K562 (cell line): ENCODE data around the gene COL9A3. TPM values are rescaled to one million over a fixed set of nuclear protein-coding genes. Genes with fewer than 3 reads are reported as not detected.

ENCODE experiments used
- ATAC-seq: fragments of 200-7000 bp; cut with Tn5 transposase; 3 replicates; pipeline ENCODE4 v1.9.1; 2020; ENCODE audit warnings: moderate library complexity
- BruUV-seq: library from RNA; stranded (reverse); fragments of 400-500 nt; replicated peaks from 2 replicates; lab custom pipeline; 2021; lab: Mats Ljungman, UMichigan
- CTCF ChIA-PET: fragments of 300-600 bp; formaldehyde crosslinking; extraction: SDS; loops from one replicate; lab custom pipeline; 2021; ENCODE audit warnings: low intra/inter-chr PET ratio; lab: Yijun Ruan, JAX
- POLR2A ChIA-PET: fragments of 300-600, 350-650 bp; sonication (Branson Sonifier 250); formaldehyde crosslinking; extraction: SDS; loops from one replicate; lab custom pipeline; 2021; ENCODE audit warnings: antibody characterized with exemption, inconsistent platforms; lab: Yijun Ruan, JAX
- DNase-seq, 4 experiments: peaks; one replicate each; pipeline versions ENCODE4 v3.0.0 to v3.0.0-alpha.2; 2011 to 2018; ENCODE audit warnings: low spot score in 3 of 4, mixed read lengths in 3 of 4; ENCODE audit errors: extremely low read depth in 1 of 4
- FAIRE-seq: peaks from 2 replicates; lab custom pipeline; 2011; peaks lifted over from hg19 to GRCh38; lab: Jason Lieb, UNC
- H2AFZ ChIP-seq: 2 replicates; pipeline ENCODE4 v1.6.0; 2011; ENCODE audit warnings: low read depth, low read length, control low read depth, inconsistent platforms
- H3K27ac ChIP-seq: fragments of 200-600 bp; 3 replicates; pipeline ENCODE4 v1.8.0; 2011; ENCODE audit warnings: low read depth, mild to moderate bottlenecking, control low read depth, inconsistent platforms, low read length, moderate library complexity, mixed read lengths; ENCODE audit errors: extremely low read depth
- H3K27me3 ChIP-seq, 2 experiments: fragments of 300-600 bp in 1 of 2; 2 replicates in 1 of 2; 3 replicates in 1 of 2; pipeline versions ENCODE4 v1.6.0 to v1.8.0; 2011; ENCODE audit warnings: inconsistent platforms in 2 of 2, low read length in 2 of 2, mild to moderate bottlenecking in 1 of 2, mixed read lengths in 1 of 2, moderate library complexity in 1 of 2; ENCODE audit not compliant: control insufficient read depth in 2 of 2, insufficient read depth in 2 of 2
- H3K36me3 ChIP-seq: fragments of 300-600 bp; 3 replicates; pipeline ENCODE4 v1.8.0; 2011; ENCODE audit warnings: mild to moderate bottlenecking, low read length, inconsistent platforms; ENCODE audit not compliant: control insufficient read depth, insufficient read depth
- H3K4me1 ChIP-seq, 2 experiments: fragments of 200-600 bp in 1 of 2; replicated peaks in 1 of 2; 2 replicates in 1 of 2; 3 replicates in 1 of 2; pipeline versions ENCODE4 v1.5.1 to v1.8.0; 2011; ENCODE audit warnings: inconsistent platforms in 2 of 2, low read length in 2 of 2, mild to moderate bottlenecking in 1 of 2, mixed read lengths in 1 of 2, moderate library complexity in 1 of 2; ENCODE audit not compliant: control insufficient read depth in 2 of 2, insufficient read depth in 2 of 2
- H3K4me2 ChIP-seq: 2 replicates; pipeline ENCODE4 v1.6.1; 2011; ENCODE audit warnings: low read length, control low read depth, inconsistent platforms, mixed read lengths; ENCODE audit not compliant: insufficient read depth
- H3K4me3 ChIP-seq: fragments of 200-600 bp; sonication (generic), shearing (Covaris generic); 2 replicates; pipeline ENCODE4 v1.5.1; 2016; ENCODE audit warnings: control low read depth, inconsistent platforms
- H3K79me2 ChIP-seq: fragments of 200-600 bp; 3 replicates; pipeline ENCODE4 v1.8.0; 2011; ENCODE audit warnings: low read length, inconsistent platforms; ENCODE audit not compliant: control insufficient read depth, insufficient read depth
- H3K9ac ChIP-seq, 2 experiments: 2 replicates each; pipeline versions ENCODE4 v1.6.0 to v1.6.1; 2011; ENCODE audit warnings: low read depth in 2 of 2, low read length in 2 of 2, control low read depth in 1 of 2, inconsistent platforms in 1 of 2, mild to moderate bottlenecking in 1 of 2, mixed read lengths in 1 of 2; ENCODE audit not compliant: insufficient read depth in 1 of 2
- H3K9me1 ChIP-seq: one replicate; pipeline ENCODE4 v1.6.0; 2011; ENCODE audit warnings: inconsistent platforms, mild to moderate bottlenecking, low read length, moderate library complexity; ENCODE audit not compliant: control insufficient read depth, insufficient read depth
- H3K9me3 ChIP-seq: replicated peaks from 2 replicates; pipeline ENCODE4 v1.5.1; 2011; ENCODE audit warnings: low read depth, low read length, inconsistent platforms; ENCODE audit not compliant: control insufficient read depth, insufficient read depth
- H4K20me1 ChIP-seq: replicated peaks from 2 replicates; pipeline ENCODE4 v1.6.1; 2011; ENCODE audit warnings: low read length, inconsistent platforms, mixed read lengths; ENCODE audit not compliant: control insufficient read depth, insufficient read depth
- ARID2 ChIP-seq: fragments of 450-650 bp; IDR thresholded peaks from 2 replicates; pipeline ENCODE4 v1.6.1; 2017; ENCODE audit warnings: antibody characterized with exemption, mild to moderate bottlenecking
- ETS1 ChIP-seq: conservative IDR thresholded peaks from 2 replicates; pipeline ENCODE4 v1.6.1; 2011; ENCODE audit warnings: low read depth, mild to moderate bottlenecking, low read length; ENCODE audit not compliant: control insufficient read depth
- KDM1A ChIP-seq, 2 experiments: fragments of 450-650 bp; IDR thresholded peaks; 2 replicates each; pipeline ENCODE4 v1.6.1; 2016; ENCODE audit warnings: mild to moderate bottlenecking in 2 of 2
- PHB ChIP-seq: fragments of 250-450 bp; sonication (Bioruptor Pico); IDR thresholded peaks from 2 replicates; pipeline ENCODE4 v1.5.0; 2021
- POLR3A ChIP-seq: IDR thresholded peaks from 2 replicates; pipeline ENCODE4 v1.6.1; 2011; ENCODE audit warnings: borderline replicate concordance, mild to moderate bottlenecking, moderate library complexity; ENCODE audit not compliant: insufficient read length, insufficient read depth; ENCODE audit errors: extremely low read depth
- RFX1 ChIP-seq: fragments of 450-650 bp; IDR thresholded peaks from 2 replicates; pipeline ENCODE4 v1.6.1; 2016; ENCODE audit warnings: mild to moderate bottlenecking, moderate library complexity
- SUPT5H ChIP-seq: fragments of 450-650 bp; IDR thresholded peaks from 2 replicates; pipeline ENCODE4 v1.6.1; 2016
- TFAP4 ChIP-seq: sonication (generic); formaldehyde crosslinking; IDR thresholded peaks from 2 replicates; pipeline ENCODE4 v1.8.0; 2022; ENCODE audit warnings: missing genetic modification reagents, mild to moderate bottlenecking, moderate library complexity, borderline replicate concordance
- USF1 ChIP-seq: sonication (generic); formaldehyde crosslinking; IDR thresholded peaks from 2 replicates; pipeline ENCODE4 v1.9.0; 2022; ENCODE audit warnings: mild to moderate bottlenecking, missing genetic modification reagents
- ZBED1 ChIP-seq: IDR thresholded peaks from 2 replicates; pipeline ENCODE4 v1.6.1; 2014
- ZBTB43 ChIP-seq: sonication (generic); formaldehyde crosslinking; IDR thresholded peaks from 2 replicates; pipeline ENCODE4 v1.8.0; 2023; ENCODE audit warnings: mild to moderate bottlenecking, missing genetic modification reagents
- ZNF134 ChIP-seq: fragments of 250-450 bp; sonication (Bioruptor Pico); conservative IDR thresholded peaks from 2 replicates; pipeline ENCODE4 v1.4.0; 2020
- ZNF24 ChIP-seq: fragments of 450-650 bp; IDR thresholded peaks from 2 replicates; pipeline ENCODE4 v1.6.1; 2016
- ZNF592 ChIP-seq: fragments of 450-650 bp; IDR thresholded peaks from 2 replicates; pipeline ENCODE4 v1.6.1; 2017; ENCODE audit warnings: antibody characterized with exemption, mild to moderate bottlenecking
- WGBS: fragments of 100-300 bp; shearing (Covaris generic); methylation state at CpG from one replicate; pipeline ENCODE4 v1.1.6; 2016; ENCODE audit warnings: low coverage, mixed read lengths; ENCODE audit not compliant: insufficient coverage; ENCODE audit errors: missing lambda C conversion rate; 5-methylcytosine and 5-hydroxymethylcytosine counted together
- in situ Hi-C: fragments of 300-500 bp; cut with MboI; formaldehyde crosslinking; loops from 4 replicates; pipeline ENCODE4 v1.15.0; 2018; ENCODE audit warnings: inconsistent platforms, mixed read lengths
- intact Hi-C: fragments of 100-400 bp; cut with micrococcal nuclease; formaldehyde crosslinking; loops from 2 replicates; pipeline ENCODE4 v1.14.2; 2022
- polyA plus RNA-seq, 8 experiments: library from polyadenylated mRNA; depleted of rRNA in 4 of 8; stranded (reverse) in 5 of 8; unstranded in 3 of 8; fragments of >200 nt; fragmentation: Nextera tagmentation in 2 of 8; fragmentation: Illumina TruSeq in 1 of 8; extraction: Ambion mirVana in 2 of 8; extraction: Trizol in 1 of 8; gene quantifications; 2 replicates each; pipeline versions ENCODE4 v1.2.1 to v1.2.3, GENCODE V29; 2011 to 2014; ENCODE audit warnings: inconsistent platforms in 1 of 8, missing spikeins in 1 of 8
- total RNA-seq, 7 experiments: library from RNA; depleted of rRNA in 6 of 7; stranded (reverse); fragments of >200 nt in 6 of 7; fragmentation: Illumina TruSeq in 2 of 7; extraction: Trizol in 2 of 7; gene quantifications; 2 replicates each; pipeline versions ENCODE4 v1.2.1 to v1.2.3, GENCODE V29; 2011 to 2021; ENCODE audit warnings: low replicate concordance in 1 of 7

COL9A3 gene
- total and polyA plus RNA-seq, 9 of the 15 experiments (the other 6 are each of a cell fraction or from before 2014, with no cell fraction given): 0.14 to 3.6 (median 0.88) TPM; not detected in 1

GRCh38 chr20:62768551-62769287 is 48.1 kb upstream of the COL9A3 start:
- Histone ChIP-seq H3K9ac (peak overlapping the region in 1 of 2 experiments; percentile 52; a peak in 2 of 4 replicates), H3K79me2 (no peaks in the 10 kb centered on the region), H3K4me1 (peaks cover 0 to 48% of the 10 kb centered on the region in 2 experiments; a peak in 3 of 5 replicates), H3K36me3 (no peaks in the 10 kb centered on the region), H3K27me3 (peaks cover 0 to 18% of the 10 kb centered on the region in 2 experiments; a peak in 3 of 5 replicates), H4K20me1 (peaks cover 15% of the 10 kb centered on the region), H2AFZ (no peak overlapping the region), H3K4me3 (no peak overlapping the region), H3K27ac (no peak overlapping the region), H3K9me3 (no peaks in the 10 kb centered on the region), H3K4me2 (no peak overlapping the region), H3K9me1 (peaks cover 4% of the 10 kb centered on the region)
- ChIA-PET CTCF (no interaction called here), POLR2A (interaction anchor here (0.5 to 1.5 kb wide), 4 partner anchors 18 to 441 kb away, joined by 3 to 4 read pairs (median 3); no protein-coding TSS in a partner anchor)
- in situ Hi-C loops: no loop called here
- WGBS: 29% methylated on average over 16 of the region's 21 CpGs
- ATAC-seq (no peak), FAIRE-seq (no peak), DNase-seq (no peak)
- intact Hi-C loops: no loop called here
- no TSS peak for BruUV-seq
- no peak for TF ChIP-seq ZNF24
- TF ChIP-seq USF1 (CRISPR knock-in tag): peak; percentile 28; the same call in 1 of the 2 replicates
- no peak for TF ChIP-seq RFX1
- 0 out of 2 replicates have a peak, but pooled peaks have one; percentile 40 for TF ChIP-seq ETS1
- no peak for TF ChIP-seq TFAP4 (CRISPR knock-in tag)
- no peak for TF ChIP-seq ZNF134 (CRISPR knock-in tag)
- peak; percentile 85; the same call in 1 of the 2 replicates for TF ChIP-seq ARID2
- TF ChIP-seq PHB (CRISPR knock-in tag): no peak
- TF ChIP-seq POLR3A: no peak
- TF ChIP-seq ZBTB43 (CRISPR knock-in tag): no peak
- TF ChIP-seq SUPT5H: 0 out of 2 replicates have a peak, but pooled peaks have one; percentile 30
- TF ChIP-seq ZBED1: no peak
- TF ChIP-seq ZNF592: no peak
- peak in 1 of 2 experiments; percentile 97; a peak in 2 of 4 replicates for TF ChIP-seq KDM1A (IDR thresholded peaks at IDR 0.05)
